NCI-H2196 (cell line): Measurements from ENCODE around the gene DDX49.
A peak's percentile ranks its signal among the peaks of the same experiment; 100 is the strongest.

Source experiments
- DNase-seq: peaks from one replicate; lab custom pipeline; 2025; ENCODE audit not compliant: unreplicated experiment; lab: John Stamatoyannopoulos, UW

The DDX49 gene, protein sequence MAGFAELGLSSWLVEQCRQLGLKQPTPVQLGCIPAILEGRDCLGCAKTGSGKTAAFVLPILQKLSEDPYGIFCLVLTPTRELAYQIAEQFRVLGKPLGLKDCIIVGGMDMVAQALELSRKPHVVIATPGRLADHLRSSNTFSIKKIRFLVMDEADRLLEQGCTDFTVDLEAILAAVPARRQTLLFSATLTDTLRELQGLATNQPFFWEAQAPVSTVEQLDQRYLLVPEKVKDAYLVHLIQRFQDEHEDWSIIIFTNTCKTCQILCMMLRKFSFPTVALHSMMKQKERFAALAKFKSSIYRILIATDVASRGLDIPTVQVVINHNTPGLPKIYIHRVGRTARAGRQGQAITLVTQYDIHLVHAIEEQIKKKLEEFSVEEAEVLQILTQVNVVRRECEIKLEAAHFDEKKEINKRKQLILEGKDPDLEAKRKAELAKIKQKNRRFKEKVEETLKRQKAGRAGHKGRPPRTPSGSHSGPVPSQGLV

DNA sequence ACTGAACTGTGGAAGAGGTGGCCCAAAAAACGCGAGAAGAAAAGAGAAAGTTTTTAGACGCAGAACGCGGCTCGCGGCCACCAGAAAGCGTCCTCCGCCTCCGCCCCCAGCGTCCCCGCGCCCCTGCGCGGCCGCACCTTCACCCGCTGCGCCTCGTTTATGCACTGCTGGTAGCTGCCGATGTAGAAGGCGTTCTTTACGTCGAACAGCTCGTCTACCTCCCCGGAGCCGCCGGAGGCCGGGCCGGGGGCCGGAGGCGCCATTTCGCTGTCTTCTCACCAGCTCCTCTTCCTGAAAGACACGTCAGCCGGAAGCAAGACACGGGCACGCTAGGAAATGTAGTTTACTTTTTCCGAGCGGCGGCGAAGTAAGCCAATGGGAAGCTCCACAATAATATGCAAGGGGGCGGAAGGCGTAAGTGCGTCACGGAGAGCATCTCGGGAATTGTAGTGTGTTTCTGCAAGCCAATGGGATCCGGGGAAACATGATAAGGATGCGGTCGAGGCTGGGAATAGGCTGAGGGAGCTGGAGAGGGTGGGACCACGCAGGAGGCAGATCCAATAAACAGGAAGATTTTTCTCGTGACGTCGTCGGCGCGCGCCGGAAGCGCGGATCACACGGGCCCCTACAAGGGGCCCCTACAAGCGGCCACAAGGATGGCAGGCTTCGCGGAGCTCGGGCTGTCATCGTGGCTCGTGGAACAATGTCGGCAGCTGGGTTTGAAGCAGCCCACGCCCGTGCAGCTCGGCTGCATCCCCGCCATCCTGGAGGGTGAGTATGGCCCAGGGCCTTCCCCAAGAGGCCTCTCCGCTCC is at the start of gene DDX49, which contains the start of gene COPE:
Gene DDX49 (plus strand): TSS at position 630 of the 814 bp plus-strand sequence. CDS start 27 bp downstream, at position 657.
Gene COPE (minus strand): TSS at position 302 of the 814 bp plus-strand sequence. CDS start 39 bp downstream, at position 263.
- peak; percentile 97 for DNase-seq

DNA sequence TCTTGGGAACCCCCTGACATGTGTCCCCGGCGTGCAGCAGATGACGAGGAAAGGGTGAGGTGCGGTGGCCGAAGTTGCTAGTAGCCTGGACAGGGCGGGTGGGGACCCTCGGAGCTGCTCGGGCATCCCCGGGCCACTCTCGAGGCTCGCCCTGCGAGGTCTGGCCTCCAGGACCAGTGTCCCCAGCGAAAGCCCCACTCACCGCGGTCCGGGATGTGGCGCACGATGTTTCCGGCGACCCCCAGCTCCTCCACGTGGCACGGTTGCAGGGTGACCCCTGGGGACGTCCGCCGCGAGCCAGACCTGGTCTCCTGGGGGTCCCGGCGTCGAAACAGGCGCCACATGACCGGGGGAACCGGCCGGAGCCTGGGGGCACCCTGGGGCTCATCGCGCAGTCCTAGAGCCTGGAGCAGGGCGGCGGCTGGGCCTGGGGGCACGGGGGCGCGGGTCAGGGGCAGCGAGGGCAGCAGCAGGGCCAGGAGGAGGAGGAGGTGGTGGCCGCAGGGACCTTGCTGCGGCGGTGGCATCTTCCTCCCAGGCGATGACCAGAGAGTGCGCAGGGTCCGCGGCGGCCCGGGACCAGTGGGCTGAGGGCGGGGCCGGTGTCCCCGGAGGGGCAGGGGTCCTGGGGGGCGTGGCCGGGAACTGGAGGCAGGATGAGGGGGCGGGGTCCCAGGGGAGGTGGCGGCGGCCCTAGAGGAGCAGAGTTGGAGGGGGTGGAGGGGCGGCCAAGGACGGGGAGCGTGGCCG is 49.6 kb upstream of the DDX49 start:
- DNase-seq: no peak

DNA sequence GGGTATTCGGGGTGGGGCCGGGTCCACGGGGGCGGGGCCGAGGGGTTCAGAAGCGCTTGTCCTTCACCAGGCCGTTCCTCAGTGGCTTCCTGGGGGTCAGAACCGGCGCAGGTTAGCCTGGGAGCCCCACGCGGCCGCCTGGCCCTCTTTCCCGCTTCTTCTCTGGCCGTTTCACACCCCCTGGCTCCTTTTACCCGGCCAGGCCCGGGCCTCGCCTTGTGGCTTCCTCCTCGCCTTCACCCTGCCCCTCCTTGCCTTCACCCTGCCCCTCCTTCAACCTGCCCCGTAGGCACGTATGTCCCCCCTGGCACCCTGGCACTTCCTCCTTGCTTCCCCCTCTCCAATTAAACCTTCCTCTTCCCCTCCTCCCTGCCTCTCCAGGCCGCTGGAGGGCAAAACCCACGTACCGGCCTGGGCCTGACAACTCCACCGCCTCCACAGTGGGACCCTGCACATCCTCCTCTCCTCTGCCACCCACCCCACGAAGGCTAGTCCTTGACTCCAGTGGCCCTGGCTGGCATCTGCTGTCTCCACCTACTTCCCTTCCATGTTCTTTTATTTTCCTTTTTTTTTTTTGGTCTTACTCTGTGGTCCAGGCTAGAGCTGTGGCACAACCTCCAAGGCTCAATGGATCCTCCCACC is 48.9 kb upstream of the DDX49 start:
- DNase-seq: no peak

DNA sequence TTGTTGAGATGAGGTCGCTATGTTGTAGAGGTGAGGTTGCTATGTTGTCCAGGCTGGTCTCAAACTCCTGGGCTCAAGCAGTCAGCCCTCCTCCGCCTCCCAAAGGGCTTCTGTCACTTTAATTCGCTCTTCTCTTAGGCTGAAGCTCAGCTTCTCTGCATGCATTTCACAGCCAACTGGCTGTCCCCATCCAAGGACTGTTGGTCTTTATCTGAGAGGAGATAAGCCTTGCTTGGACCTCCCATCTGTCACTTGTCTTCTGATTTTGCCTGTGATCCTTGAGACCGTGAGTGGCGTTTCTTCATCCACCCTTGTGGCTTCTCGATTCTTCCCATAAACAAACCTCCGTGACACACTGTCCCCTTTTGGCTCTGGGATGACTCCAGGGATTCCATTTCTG is 48.0 kb upstream of the DDX49 start:
- no peak for DNase-seq

DNA sequence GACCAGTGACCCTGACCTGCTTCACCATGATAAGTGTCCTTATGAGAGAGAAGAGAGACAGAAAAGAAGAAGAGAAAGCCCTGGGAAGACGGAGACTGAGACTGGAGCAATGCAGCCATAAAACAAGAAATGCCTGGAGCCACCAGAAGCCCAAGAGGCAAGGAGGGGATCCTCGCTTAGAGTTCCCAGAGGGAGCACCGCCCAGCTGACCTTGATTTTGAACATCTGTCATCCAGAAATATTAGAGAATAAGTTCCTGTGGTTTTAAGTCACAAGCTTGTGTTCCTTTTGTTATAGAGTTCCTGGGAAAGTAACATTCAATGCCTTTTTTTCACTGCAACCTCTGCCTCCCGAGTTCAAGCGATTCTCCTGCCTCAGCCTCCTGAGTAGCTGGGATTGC is 43.8 kb upstream of the DDX49 start:
- DNase-seq: no peak

DNA sequence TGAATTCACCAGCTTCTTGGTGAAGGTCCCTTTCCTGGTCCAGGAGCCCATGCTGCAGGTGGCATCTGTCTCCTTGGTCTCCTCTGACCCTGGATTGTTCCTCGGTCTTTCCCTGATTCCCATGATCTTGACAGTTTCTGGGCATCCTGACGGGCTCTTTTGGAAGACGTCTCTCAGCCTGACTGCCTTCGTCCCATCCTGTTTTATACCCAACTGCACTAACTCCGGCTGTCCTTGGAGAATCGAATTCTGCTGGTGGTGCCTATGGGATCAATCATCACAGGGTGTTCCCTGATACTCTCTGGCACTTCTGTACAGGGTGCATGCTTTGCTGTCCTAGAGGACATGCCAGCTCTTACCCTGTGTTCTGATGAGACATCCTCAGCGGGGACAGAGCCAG is 42.6 kb upstream of the DDX49 start:
- no peak for DNase-seq

DNA sequence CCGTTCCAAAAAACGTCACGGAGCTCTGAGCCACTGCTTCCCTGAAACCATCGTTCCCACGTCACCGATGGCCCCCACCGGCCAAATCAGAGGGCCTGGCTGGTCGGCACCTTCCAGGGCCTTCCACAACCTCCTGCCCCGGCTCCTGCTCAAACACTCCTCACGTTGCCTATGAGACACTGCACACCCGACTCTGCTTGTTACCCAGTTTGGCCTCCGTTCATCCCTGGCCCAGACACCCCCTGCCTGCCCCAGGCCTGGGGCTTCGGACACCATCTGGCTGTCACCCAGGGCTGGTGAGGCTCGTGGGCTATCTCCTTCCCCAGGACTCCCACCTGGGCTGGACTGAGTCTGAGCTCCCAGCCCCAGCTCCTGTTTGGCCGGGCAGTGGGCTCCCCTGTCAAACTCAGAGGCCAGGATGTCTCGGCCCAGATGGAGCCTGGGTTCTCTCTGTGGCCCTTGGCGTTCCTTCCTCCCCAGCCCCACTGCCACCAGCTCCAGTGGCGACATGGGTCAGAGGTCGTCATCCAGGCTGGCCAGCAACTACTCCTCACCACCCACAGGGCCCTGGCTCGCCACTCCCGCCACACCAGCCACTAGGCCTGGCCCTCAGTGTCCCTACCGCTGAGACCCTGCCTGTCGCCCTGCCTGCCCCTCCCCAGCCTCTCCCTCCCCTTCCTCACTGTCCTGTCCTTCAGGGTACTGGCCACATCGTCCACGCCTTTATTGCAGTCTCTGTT is 41.3 kb upstream of the DDX49 start:
- no peak for DNase-seq

DNA sequence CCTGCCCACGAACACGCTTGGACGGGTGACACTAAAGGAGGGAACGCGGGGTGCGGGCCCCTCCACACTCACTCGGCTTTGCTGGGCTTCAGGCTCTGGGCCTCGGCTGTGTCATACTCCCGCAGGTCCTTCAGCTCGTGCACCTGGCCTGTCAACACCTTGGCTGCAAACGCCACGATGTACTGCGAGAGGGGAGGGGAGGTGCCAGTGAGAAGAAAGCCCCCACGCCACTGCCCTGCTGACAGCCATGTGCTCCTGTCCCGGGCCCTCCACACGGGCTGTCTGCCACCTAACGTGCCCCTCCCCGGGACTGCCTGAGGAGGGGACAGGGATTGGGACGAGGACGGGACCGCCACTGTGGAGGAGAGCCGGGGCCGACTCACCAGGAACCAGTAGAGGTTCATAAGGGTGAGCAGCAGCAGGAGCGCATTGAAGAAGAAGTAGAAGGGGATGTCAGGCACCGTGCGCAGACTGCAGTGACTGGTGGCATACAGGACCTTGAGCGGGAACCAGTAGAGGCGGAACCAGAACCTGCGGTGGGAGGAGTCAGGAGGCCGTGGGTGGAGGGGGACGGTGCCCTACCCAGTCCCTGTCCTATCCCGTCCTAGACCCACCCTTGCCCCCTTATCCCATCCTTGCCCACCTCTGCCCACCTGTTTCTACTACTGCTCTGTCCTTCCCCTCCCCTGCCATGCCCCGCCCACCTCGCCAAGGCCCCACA is 40.5 kb upstream of the DDX49 start:
- no peak for DNase-seq

DNA sequence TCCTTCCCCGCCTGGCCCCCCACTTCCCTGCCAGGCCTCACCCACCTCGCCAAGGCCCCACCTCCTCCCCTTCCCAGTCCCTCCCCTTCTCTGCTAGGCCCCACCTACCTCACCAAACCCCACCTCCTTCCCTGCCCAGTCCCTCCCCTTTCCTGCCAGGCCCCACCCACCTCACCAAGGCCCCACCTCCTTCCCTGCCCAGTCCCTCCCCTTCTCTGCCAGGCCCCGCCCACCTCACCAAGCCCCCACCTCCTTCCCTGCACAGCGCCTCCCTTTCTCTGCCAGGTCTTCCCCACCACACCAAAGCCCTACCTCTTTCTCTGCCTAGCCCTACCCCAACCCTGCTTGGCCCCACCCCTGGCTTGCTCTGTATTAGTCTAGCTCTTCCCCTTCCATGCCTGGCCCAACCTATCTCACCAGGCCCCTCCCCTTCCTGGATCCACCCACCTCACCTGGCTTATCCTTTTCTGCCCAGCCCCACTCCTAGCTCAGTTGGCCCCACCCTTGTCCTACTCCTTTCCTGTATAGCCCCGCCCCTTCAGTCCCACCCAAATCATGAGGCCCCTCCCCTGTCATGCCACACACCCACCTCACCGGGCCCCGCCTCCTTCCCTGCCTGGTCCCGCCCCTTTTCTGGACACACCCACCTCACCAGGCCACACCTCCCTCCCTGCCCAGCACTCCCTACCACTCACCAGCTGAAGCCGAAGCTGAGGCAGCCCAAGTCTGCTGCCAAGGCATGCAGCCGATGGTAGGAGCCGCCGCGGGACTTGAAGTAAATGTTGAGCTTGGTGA is 39.7 kb upstream of the DDX49 start:
- DNase-seq: peak; percentile 44

DNA sequence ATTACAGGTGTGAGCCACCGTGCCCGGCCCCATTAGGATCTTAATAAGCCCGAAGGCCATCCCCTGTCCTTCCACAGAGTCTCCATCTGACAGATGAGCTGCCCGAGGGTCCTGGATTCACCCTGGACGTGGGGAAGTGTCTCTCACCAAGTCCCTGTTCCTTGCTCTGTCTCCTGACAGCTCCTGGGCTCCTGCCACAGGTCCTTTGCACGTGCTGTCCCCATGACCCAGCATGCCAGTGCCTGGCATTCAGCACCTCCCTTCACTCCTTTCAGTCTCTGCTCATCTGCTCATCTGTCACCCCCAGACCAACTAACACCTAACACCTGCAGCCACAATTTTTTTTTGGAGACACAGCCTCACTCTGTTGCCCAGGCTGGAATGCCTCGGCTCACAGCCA is 38.0 kb upstream of the DDX49 start:
- no peak for DNase-seq

DNA sequence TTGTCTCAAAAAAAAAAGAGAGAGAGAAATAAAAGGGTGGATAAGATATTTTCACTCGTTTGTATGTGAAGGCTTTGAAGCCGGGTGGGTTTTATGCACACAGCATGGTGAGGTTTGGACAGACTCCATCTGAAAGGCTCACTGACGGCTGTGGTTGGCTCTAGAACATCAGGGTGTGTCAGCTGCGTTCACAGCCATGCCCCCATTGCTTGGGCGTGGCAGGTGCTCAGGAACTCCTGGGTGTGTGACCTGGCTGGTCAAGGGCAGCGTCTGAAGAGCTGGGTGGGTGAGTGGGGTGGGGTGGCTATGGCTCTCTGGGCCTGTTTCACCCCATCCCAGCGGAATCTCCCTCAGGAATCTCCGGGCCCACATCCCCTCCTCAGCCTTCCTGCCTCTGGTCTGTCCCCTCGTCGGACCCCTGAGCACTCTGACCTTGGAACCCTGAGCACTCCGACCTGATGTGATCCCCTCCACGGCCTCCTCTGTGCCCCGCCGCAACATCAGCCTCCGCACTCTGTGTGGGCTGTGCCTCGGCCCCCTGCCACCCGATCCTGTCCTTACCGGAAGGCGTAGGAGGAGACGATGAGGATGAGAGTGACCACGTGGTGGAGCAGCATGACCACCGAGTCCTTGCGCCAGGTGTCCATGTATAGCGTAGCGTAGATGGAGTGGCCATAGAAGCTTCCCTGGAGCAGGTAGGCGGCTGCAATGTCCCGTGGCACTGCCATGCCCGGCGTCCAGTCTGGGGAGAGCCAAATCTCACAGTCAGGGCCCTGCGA is 35.8 kb upstream of the DDX49 start:
- no peak for DNase-seq

DNA sequence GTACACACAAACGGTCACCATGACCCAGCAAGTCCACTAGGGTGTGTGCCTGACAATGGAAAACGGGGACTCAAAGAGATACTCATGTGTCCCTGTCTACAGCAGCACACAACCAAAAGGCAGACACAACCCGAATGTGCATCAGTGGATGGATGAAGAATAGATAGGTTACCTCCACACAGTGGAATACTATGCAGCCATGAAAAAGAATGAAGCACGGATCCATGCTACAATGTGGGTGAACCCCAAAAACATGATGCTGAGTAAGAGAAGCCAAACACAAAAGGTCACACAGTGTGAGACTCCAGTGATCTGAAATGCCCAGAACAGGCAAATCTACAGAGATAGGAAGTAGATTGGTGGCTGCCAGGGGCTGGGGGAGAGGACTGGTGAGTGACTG is 32.5 kb upstream of the DDX49 start:
- no peak for DNase-seq

DNA sequence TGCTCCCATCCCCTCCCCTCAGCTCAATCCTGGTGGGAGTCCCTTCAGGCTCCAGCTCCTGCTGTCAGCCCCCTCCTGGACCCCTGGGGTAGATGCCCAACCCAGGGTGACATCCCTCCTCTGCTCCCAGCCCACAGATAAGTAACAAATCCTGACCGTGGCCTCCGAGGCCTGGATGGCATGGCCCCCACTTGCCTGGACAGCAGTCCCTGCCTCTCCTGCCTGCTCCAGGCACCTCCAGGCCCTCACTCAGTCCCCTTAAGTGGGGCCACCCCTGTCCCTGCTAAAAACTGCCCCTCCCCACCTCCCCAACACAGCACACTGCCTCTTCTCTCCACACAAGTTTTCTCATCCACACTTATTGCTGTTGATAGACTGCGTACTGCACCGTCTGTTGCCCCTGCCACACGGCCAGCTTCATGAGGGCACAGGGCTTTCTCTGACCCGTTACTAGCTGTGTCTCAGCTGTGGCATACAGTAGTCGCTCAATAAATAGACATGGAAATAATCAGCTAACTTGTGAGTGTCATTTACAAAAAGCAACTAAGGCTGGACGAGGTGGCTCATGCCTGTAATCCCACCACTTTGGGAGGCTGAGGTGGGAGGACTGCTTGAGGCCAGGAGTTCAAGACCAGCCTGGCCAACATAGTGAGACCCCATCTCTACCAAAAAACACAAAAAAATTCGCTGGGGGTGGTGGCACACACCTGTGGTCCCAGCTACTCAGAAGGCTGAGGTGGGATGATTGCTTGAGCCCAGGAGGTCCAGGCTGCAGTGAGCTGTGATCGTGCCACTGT is 29.4 kb upstream of the DDX49 start:
- no peak for DNase-seq

DNA sequence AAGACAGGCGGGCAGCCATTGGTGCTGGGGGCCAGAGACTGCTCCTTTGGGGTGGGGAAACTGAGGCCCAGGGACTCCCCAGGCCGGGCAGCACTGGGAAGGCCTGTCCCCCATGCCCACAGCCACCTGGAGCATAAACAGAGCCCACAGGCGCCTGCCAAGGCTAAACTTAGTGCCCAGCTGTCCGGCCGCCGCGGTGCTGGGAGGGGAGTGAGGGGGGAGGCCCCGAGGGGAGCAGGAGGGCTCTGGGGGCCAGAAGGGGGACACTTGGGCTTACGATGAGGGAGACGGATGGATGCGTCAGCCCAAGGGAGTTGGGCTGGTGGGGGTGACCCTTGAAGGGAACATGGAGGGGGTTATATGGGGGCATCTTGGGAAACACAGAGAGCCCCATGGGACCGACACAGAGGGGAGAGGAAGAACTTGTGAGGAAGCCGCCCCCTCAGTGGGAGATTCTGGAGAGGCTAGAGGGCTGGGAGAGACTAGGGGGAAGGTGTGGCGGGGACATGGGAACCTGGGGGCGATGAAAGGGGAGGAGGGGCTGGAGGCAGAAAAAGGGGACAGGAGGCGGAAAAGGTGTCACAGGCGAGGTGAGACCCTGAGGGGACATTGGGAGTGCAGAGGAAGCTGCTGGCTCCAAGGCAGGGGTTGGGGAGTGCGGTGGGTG is 25.8 kb upstream of the DDX49 start:
- no peak for DNase-seq

DNA sequence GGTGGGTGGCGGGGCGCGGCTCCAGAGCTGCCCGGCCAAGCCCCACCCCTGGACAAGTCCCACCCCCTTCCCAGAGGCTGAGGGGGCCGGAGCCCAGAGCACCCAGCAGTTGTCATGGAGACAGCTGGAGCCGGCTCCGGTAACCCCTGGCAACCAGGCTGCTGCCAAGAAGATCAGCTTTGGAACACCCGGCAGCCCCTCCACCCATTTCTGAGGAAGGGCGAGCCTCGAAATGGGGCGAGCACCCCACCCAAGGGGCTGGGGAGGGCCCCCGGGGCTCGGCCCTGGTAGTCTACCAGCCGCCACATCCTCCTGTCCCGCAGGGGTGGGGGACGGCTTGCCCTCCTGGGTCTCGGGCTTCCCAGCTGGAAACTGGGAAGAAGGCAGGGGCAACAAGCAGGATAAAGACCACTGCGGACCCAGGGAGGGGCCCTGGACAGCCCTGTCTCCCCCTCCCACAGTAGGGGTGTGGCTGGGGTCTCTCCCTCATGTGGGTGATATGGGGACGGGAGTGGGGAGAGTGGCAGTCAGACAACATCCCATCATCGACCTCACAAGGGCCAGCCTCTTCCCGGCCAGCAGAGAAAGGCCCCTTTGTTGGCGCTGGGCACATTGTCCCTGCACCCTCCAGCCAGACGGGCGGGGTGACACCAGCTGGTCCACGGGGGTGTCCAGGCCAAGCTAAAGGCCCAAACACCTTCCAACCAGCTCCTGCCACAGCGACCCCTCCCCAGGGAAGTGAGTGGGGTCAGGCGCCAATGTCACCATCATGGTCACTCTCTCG is 25.1 kb upstream of the DDX49 start:
- DNase-seq: peak; percentile 79
